Measurements from ENCODE around the gene DST. TPM values are rescaled to one million over a fixed set of nuclear protein-coding genes. Genes with fewer than 3 reads are reported as not detected.
"Not testable (repeated sequence)": the region's sequence is repeated elsewhere in the genome, so short reads cannot be mapped to it uniquely, and the experiment has no call there.

Gene DST
- total RNA-seq, 2 experiments from 2014 or later = 1.3 to 1.7 TPM

GRCh38 chr6:56667336-56667735 is 24.6 kb upstream of the DST start:
- Mint-ChIP-seq H3K27me3 (peaks cover 7% of the 10 kb centered on the region), H3K4me3 (no peak overlapping the region), H3K36me3 (ENCODE audit: low read depth) (no peaks in the 10 kb centered on the region), H3K9me3 (no peaks in the 10 kb centered on the region), H3K27ac (no peak overlapping the region), H3K4me1 (ENCODE audit: low read depth) (no peaks in the 10 kb centered on the region)
- no peak for TF ChIP-seq CTCF (IDR thresholded peaks at IDR 0.05)
- POLR2A ChIA-PET = interaction anchor here (0.7 kb wide), 1 partner anchor 69 kb away, joined by 3 read pairs; no protein-coding TSS in a partner anchor
- intact Hi-C loops (cut with micrococcal nuclease) = no loop called here
- ATAC-seq (no peak), DNase-seq (no peak)
- CTCF ChIA-PET = no interaction called here

DNA sequence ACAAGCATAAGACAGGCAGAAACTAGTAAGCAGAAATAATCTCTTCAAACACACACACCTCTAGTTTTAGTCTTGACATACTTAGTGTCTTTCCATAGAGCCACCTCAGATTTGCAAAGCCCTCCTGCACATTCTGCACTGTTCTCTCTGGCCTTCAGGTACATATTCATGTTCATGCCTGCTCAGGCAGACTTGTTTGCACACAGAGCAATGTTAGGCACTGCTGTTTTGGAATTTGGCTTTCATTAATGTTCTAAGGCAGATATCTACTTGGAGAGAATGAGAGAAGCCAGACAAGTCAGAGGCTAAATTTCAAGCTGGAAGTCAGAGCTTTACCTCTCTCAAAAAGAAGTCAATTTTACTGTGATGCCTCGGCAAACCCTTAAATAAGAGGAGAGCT is 21.3 kb upstream of the DST start:
- no peak for DNase-seq
- TF ChIP-seq CTCF (IDR thresholded peaks at IDR 0.05) = no peak

DNA sequence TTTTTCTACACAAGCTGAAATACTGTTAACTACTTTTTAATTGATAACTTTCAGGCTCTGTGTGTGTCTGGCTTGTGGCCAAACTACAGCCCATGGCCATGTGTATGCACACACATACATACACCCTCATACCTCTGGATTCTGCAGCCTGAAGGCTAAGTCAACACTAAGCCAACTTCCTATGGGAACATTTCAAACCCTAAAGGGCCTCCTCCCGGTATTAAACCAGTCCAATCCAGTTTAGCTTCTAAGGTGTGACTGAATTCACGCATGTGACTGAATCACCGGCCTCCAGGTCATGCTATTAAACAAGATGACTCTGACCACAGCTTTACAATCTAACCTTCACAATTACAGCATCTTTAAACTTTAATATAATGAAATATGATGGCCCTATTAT is 20.7 kb upstream of the DST start:
- POLR2A ChIA-PET = no interaction called here
- intact Hi-C loops (cut with micrococcal nuclease) = no loop called here
- CTCF ChIA-PET = no interaction called here
- Mint-ChIP-seq H3K9me3 (no peaks in the 10 kb centered on the region), H3K36me3 (ENCODE audit: low read depth) (no peaks in the 10 kb centered on the region), H3K27me3 (peaks cover 6% of the 10 kb centered on the region), H3K4me1 (ENCODE audit: low read depth) (no peaks in the 10 kb centered on the region), H3K4me3 (no peak overlapping the region), H3K27ac (no peak overlapping the region)
- DNase-seq (no peak), ATAC-seq (no peak)
- TF ChIP-seq CTCF (IDR thresholded peaks at IDR 0.05) = no peak

More for the DNA sequence above, 21.3 kb upstream of the DST start:
- Mint-ChIP-seq H3K27me3 (peaks cover 6% of the 10 kb centered on the region), H3K4me3 (no peak overlapping the region), H3K4me1 (ENCODE audit: low read depth) (no peaks in the 10 kb centered on the region), H3K36me3 (ENCODE audit: low read depth) (no peaks in the 10 kb centered on the region), H3K9me3 (no peaks in the 10 kb centered on the region), H3K27ac (no peak overlapping the region)
- CTCF ChIA-PET = no interaction called here
- ATAC-seq = no peak
- intact Hi-C loops (cut with micrococcal nuclease) = no loop called here
- POLR2A ChIA-PET = no interaction called here

DNA sequence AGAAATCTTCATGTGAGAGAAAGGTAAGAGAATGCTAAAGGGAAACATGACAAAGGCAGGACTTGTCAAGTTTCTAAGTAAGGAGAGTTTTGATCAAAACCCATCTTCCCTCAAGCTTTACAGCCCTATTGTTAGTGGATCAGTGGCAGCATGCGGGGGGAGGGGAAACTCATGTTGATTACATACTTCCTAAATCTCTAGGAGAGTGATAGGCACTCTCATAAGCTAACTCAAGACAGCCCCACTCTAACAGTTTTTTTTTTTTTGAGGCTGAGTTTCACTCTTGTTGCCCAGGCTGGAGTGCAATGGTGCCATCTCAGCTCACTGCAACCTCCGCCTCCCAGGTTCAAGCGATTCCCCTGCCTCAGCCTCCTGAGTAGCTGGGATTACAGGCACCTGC is 18.6 kb upstream of the DST start:
- H3K4me3 Mint-ChIP-seq; H3K9me3 Mint-ChIP-seq; CTCF ChIA-PET; H3K36me3 Mint-ChIP-seq (ENCODE audit: low read depth); H3K4me1 Mint-ChIP-seq (ENCODE audit: low read depth); ATAC-seq; H3K27ac Mint-ChIP-seq; H3K27me3 Mint-ChIP-seq; POLR2A ChIA-PET; intact Hi-C loops (cut with micrococcal nuclease); DNase-seq: not testable (repeated sequence)

GRCh38 chr6:56660381-56660730 is 17.7 kb upstream of the DST start:
- Mint-ChIP-seq H3K4me1 (ENCODE audit: low read depth) (no peaks in the 10 kb centered on the region), H3K27ac (no peak overlapping the region), H3K9me3 (no peaks in the 10 kb centered on the region), H3K4me3 (no peak overlapping the region), H3K36me3 (ENCODE audit: low read depth) (no peaks in the 10 kb centered on the region), H3K27me3 (peaks cover 4% of the 10 kb centered on the region)
- POLR2A ChIA-PET = interaction anchor here (0.7 kb wide), 1 partner anchor 118 kb away, joined by 4 read pairs; no protein-coding TSS in a partner anchor
- ATAC-seq = no peak
- CTCF ChIA-PET = no interaction called here
- no peak for TF ChIP-seq CTCF (IDR thresholded peaks at IDR 0.05)
- no peak for DNase-seq
- intact Hi-C loops (cut with micrococcal nuclease) = no loop called here
